HG02973 (cell line): ENCODE results near the gene PKN1.
"Not testable (repeated sequence)": the region's sequence is repeated elsewhere in the genome, so short reads cannot be mapped to it uniquely, and the experiment has no call there.

Experiments used
- ATAC-seq: cut with Tn5 transposase; IDR thresholded peaks from one replicate; pipeline ENCODE4 v1.9.1; 2021; ENCODE audit warnings: moderate library complexity; ENCODE audit not compliant: unreplicated experiment

The PKN1 gene

DNA sequence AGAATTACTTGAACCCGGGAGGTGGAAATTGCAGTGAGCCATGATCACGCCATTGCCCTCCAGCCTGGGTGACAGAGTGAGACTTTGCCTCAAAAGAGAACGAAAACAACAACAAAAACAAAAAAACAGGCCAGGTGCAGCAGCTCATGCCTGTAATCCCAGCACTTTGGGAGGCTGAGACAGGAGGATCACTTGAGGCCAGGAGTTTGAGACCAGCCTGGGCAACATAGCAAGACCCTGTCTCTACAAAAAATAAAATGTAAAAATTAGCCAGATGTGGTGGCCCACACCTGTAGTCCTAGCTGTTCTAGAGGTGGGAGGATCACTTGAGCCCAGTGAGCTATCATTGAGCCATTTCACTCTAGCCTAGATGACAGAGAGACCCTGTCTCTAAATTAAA lies 19.2 kb downstream of the PKN1 start:
- ATAC-seq, result not testable (repeated sequence)

- no peak for ATAC-seq
These were observed 26.6 kb downstream of the PKN1 start for GRCh38 chr19:14459703-14460102.

- ATAC-seq, result no peak
These were observed 27.8 kb downstream of the PKN1 start for GRCh38 chr19:14460935-14461334.

- ATAC-seq, result not testable (repeated sequence)
These were observed 29.3 kb downstream of the PKN1 start for GRCh38 chr19:14462401-14462800.

DNA sequence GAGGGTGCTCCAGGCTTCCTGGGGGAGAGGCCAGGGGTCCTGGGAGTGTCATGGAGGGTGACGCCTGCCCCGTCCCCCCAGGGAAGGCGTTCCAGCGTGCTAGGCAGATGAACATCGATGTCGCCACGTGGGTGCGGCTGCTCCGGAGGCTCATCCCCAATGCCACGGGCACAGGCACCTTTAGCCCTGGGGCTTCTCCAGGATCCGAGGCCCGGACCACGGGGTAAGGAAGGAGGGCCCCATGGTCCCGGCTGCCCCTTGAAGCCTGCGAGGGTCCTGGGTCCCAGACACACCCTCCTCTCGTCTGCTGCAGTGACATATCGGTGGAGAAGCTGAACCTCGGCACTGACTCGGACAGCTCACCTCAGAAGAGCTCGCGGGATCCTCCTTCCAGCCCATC lies 30.6 kb downstream of the PKN1 start:
- ATAC-seq, result no peak

DNA sequence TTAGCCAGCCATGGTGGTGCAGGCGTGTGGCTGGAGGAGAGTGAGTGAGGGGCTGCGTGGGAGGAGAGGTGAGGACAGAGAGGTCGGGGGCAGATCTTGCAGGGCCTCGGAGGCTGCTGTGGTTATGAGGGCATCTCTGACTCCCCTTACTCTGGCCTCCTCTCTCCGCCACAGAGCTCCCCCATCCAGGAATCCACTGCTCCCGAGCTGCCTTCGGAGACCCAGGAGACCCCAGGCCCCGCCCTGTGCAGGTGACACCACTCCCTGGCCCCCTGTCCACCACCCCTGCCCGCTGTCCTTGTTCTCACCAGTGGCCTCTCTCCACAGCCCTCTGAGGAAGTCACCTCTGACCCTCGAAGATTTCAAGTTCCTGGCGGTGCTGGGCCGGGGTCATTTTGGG lies 34.3 kb downstream of the PKN1 start:
- no peak for ATAC-seq

GRCh38 chr19:14467816-14468215 lies 34.7 kb downstream of the PKN1 start:
- ATAC-seq, result no peak

- no peak for ATAC-seq
These were observed 37.1 kb downstream of the PKN1 start for GRCh38 chr19:14470031-14470876.

DNA sequence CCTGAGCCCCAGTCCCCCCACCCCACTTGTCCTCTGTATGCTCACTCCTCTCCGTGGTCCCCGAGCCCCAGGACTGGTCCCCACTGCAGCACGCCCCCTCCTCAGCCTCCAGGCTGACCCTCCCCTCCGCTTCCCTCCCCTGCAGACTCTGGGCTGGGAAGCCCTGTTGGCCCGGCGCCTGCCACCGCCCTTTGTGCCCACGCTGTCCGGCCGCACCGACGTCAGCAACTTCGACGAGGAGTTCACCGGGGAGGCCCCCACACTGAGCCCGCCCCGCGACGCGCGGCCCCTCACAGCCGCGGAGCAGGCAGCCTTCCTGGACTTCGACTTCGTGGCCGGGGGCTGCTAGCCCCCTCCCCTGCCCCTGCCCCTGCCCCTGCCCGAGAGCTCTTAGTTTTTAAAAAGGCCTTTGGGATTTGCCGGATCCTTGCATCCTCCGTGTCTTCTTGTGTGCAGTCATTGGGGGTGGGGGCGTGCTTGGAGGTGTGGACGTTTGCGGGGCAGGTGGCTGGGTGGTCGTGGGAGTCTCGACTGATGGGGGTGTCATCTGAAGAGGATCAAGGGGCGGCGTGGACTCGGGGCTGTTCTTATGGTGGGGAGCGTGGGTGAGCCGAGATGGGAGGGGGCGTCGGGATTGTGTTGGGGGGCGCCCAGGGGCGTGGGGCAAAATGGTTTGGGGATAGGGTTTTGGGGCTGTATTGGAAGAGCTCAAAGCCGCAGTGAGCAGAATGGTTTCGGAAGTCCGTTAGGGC lies 38.5 kb downstream of the PKN1 start:
- ATAC-seq, result no peak

DNA sequence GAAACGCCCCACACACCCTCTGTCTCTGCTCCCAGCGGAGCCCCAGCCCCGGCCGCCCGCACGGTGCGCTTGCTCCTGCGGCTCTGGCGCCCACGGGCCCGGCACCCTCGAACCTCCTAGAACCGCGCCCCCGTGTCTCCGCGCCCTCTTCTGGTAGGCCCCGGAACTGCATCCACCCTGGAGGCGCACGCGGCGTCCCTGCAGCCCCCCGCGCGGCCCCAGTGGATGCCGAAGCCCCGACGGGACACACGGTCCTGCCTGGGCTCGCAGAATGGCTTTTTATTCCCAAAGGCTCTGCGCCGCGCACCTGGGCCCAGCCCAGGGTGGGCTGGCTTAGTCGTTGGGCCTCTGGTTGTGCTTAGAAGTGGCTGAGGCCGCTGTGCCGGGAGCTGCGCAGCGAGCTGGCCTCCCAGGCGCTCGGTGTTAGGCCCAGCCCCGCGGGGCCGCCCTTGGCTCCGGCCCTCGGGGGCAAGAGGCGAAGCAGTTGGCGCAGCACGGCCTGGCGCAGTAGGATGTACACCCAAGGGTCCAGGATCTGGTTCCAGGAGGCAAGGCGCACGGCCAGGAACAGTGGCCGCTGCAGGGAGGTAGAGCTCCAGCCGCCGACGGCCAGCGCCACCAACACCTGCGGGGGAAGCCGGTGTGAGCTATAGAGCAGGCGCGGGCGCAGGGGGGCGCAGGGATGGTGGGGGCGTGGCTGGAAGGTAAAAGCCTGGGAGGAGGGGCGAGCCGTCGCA lies 39.3 kb downstream of the PKN1 start:
- ATAC-seq, result no peak

GRCh38 chr19:14473073-14473977 lies 40.2 kb downstream of the PKN1 start:
- ATAC-seq, result no peak

GRCh38 chr19:14473978-14474578 lies 41.0 kb downstream of the PKN1 start:
- ATAC-seq, result no peak

GRCh38 chr19:14474827-14475226 lies 41.7 kb downstream of the PKN1 start:
- no peak for ATAC-seq

- no peak for ATAC-seq
These were observed 42.4 kb downstream of the PKN1 start, which contains the start of gene PTGER1 for GRCh38 chr19:14475251-14476073. TSS of gene PTGER1 (minus strand) at chr19:14475354. CDS start at chr19:14474320, 1,034 bp downstream.

DNA sequence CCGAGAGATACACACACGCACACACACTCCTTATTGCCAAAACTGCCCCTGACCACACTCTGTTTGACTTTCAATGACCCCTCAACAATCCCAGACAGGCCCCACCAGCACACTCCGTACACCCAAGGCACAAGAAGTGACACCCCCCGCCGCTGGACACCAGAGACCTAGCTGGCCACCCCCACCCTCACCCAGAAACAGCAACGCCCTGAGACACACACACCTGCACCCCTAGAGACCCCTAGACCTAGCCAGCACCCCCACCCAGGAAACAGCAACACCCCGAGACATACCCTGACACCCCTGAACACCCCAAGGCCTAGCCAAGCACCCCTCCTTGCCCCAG lies 43.2 kb downstream of the PKN1 start:
- ATAC-seq, result no peak

DNA sequence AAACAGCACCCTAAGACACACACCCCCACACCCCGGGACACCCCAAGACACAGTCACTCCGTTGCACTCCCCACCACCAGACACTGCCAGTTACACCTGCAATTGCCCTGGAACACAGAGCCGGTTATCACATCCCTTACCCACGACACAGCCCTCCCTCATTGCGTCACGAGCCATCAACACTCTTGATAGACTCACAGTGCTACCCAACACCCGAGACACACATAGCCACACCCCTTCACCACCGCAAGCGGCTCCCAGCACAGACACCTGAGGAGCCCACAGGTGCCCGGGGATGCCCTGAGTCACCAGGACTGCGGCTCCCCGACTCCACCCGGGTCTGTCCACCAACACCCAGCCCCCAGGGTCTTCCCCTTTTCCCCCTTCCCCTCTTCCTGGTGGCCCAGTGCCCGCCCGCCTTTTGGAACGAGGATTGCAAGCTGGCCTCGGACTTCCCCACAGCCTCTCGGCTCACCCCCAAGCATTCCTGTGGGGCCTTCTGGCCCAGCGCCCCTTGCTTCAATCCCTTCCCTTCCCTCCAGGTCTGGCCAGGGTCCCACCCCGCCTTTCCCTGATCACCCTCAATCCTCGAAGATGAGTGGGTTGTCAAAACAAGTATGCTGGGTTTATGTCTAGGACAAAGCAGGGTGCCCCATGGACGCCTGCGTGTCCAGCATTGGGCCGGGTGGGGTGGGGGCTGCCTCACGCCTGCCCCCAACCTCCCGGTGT lies 43.7 kb downstream of the PKN1 start:
- ATAC-seq, result no peak

GRCh38 chr19:14477418-14478112 lies 44.5 kb downstream of the PKN1 start:
- ATAC-seq, result no peak

DNA sequence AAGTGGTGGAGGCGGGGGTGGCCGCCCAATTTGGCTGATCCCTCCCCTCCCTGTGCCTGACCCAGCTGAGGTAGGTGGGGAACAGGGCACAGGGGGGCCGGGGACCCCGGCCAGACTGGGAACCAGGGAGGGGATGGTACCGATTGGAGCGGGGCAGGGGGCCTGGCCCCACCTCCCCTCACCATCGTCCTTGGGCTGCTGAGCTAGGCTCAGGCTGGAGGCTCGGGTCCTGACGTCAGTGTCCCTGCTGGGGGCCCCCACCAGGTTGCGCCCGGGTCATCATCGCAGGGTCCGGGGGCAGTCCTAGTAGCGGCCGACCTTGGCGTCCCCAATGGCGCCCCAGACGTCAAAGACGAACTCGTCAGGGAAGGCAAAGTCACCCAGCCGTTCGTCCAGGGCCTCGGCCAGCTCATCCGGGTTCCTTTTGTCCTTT lies 45.0 kb downstream of the PKN1 start:
- ATAC-seq, result no peak
